Measurements from ENCODE around the gene NEDD4L. TPM values are rescaled to one million over a fixed set of nuclear protein-coding genes. Genes with fewer than 3 reads are reported as not detected.

The NEDD4L gene
- polyA plus RNA-seq, 1 of the 3 experiments (the other 2 are of a cell fraction): 13.2 TPM

- Histone ChIP-seq H3K4me1 (ENCODE audit: control insufficient read depth in 1 of 2, insufficient read depth in 2 of 2, low read depth in 1 of 2, low read length in 1 of 2) (0 out of 4 replicates have a peak, but pooled peaks cover 0 to 6% of the 10 kb centered on the region in 2 experiments), H3K4me3 (ENCODE audit: low read depth in 2 of 2, low read length in 1 of 2) (no peak overlapping the region), H3K4me2 (no peak overlapping the region), H3K27ac (ENCODE audit: low read depth in 2 of 2, low read length in 1 of 2) (no peak overlapping the region), H3K27me3 (ENCODE audit: insufficient read depth) (no peaks in the 10 kb centered on the region), H3F3A (replicated peaks; ENCODE audit: insufficient read depth) (no peaks in the 10 kb centered on the region), H3K9ac (no peak overlapping the region), H3K36me3 (replicated peaks in 1 of 2; ENCODE audit: control insufficient read depth in 1 of 2, insufficient read depth in 2 of 2, low read length in 1 of 2) (no peaks in the 10 kb centered on the region), H3K79me2 (ENCODE audit: insufficient read depth) (no peaks in the 10 kb centered on the region), H3K9me2 (no peaks in the 10 kb centered on the region), H3K9me3 (no peaks in the 10 kb centered on the region), H4K20me1 (ENCODE audit: insufficient read depth) (no peaks in the 10 kb centered on the region), H2AFZ (ENCODE audit: low read depth) (no peak overlapping the region)
- CTCF ChIA-PET: interaction anchor here (1.2 kb wide), 1 partner anchor 10 kb away, joined by 3 read pairs; no protein-coding TSS in a partner anchor
- POLR2A ChIA-PET: no interaction called here
- TF ChIP-seq EP300 (IDR thresholded peaks at IDR 0.05; ENCODE audit: borderline replicate concordance in 1 of 2, low read depth in 1 of 2, low read length in 1 of 2): no peak
- no peak for TF ChIP-seq MXI1 (IDR thresholded peaks at IDR 0.05; ENCODE audit: low read depth, low read length)
- no peak for TF ChIP-seq MAX (IDR thresholded peaks at IDR 0.05; ENCODE audit: low read depth)
- no peak for TF ChIP-seq GATA2 (CRISPR knock-in tag; IDR thresholded peaks at IDR 0.05)
- TF ChIP-seq FOSL2 (IDR thresholded peaks at IDR 0.05; ENCODE audit: borderline replicate concordance, low read depth): no peak
- TF ChIP-seq IRF3 (IDR thresholded peaks at IDR 0.05; ENCODE audit: low read depth, low read length): no peak
- TF ChIP-seq POLR2AphosphoS5 (IDR thresholded peaks at IDR 0.05; ENCODE audit: low read depth, low read length): no peak
- TF ChIP-seq FOXM1 (IDR thresholded peaks at IDR 0.05; ENCODE audit: low read depth): no peak
- no peak for TF ChIP-seq EZH2phosphoT487 (IDR thresholded peaks at IDR 0.05; ENCODE audit: borderline replicate concordance, low read depth)
- WGBS (ENCODE audit: low lambda C conversion rate): 97% methylated on average over 4 of the region's 4 CpGs
- no peak for DNase-seq
These were observed 255.1 kb downstream of the NEDD4L start for GRCh38 chr18:58299135-58299473.

GRCh38 chr18:58299936-58300335 lies 255.9 kb downstream of the NEDD4L start:
- no peak overlapping the region for H3K4me3 ChIP-seq (ENCODE audit: low read depth in 2 of 2, low read length in 1 of 2)
- ChIA-PET POLR2A (no interaction called here), CTCF (interaction anchor here (1.2 kb wide), 1 partner anchor 11 kb away, joined by 3 read pairs; no protein-coding TSS in a partner anchor)
- no peak overlapping the region for H3K9ac ChIP-seq
- no peaks in the 10 kb centered on the region for H3K79me2 ChIP-seq (ENCODE audit: insufficient read depth)
- H3K27me3 ChIP-seq (ENCODE audit: insufficient read depth): no peaks in the 10 kb centered on the region
- H3F3A ChIP-seq (replicated peaks; ENCODE audit: insufficient read depth): no peaks in the 10 kb centered on the region
- no peak overlapping the region for H3K27ac ChIP-seq (ENCODE audit: low read depth in 2 of 2, low read length in 1 of 2)
- no peaks in the 10 kb centered on the region for H3K36me3 ChIP-seq (replicated peaks in 1 of 2; ENCODE audit: control insufficient read depth in 1 of 2, insufficient read depth in 2 of 2, low read length in 1 of 2)
- no peaks in the 10 kb centered on the region for H3K9me2 ChIP-seq
- no peak overlapping the region for H3K4me2 ChIP-seq
- no peak for DNase-seq
- no peak for TF ChIP-seq ELF1 (IDR thresholded peaks at IDR 0.05)
- 50% methylated on average over 1 of the region's 1 CpG for WGBS (ENCODE audit: low lambda C conversion rate)
- H4K20me1 ChIP-seq (ENCODE audit: insufficient read depth): no peaks in the 10 kb centered on the region
- no peaks in the 10 kb centered on the region for H3K9me3 ChIP-seq
- H3K4me1 ChIP-seq (ENCODE audit: control insufficient read depth in 1 of 2, insufficient read depth in 2 of 2, low read depth in 1 of 2, low read length in 1 of 2): 0 out of 4 replicates have a peak, but pooled peaks cover 0 to 6% of the 10 kb centered on the region in 2 experiments
- H2AFZ ChIP-seq (ENCODE audit: low read depth): no peak overlapping the region

GRCh38 chr18:58300867-58301266 lies 256.8 kb downstream of the NEDD4L start:
- ChIA-PET POLR2A (no interaction called here), CTCF (interaction anchor here (1.0 kb wide), 1 partner anchor 120 kb away, joined by 3 read pairs; no protein-coding TSS in a partner anchor)
- H3K9me2 ChIP-seq: no peaks in the 10 kb centered on the region
- no peaks in the 10 kb centered on the region for H3K9me3 ChIP-seq
- no peaks in the 10 kb centered on the region for H4K20me1 ChIP-seq (ENCODE audit: insufficient read depth)
- no peak overlapping the region for H3K9ac ChIP-seq
- no peak for DNase-seq
- WGBS (ENCODE audit: low lambda C conversion rate): 93% methylated on average over 4 of the region's 4 CpGs
- H3K4me3 ChIP-seq (ENCODE audit: low read depth in 2 of 2, low read length in 1 of 2): no peak overlapping the region
- H3K4me1 ChIP-seq (ENCODE audit: control insufficient read depth in 1 of 2, insufficient read depth in 2 of 2, low read depth in 1 of 2, low read length in 1 of 2): 0 out of 4 replicates have a peak, but pooled peaks cover 0 to 6% of the 10 kb centered on the region in 2 experiments
- H3K27me3 ChIP-seq (ENCODE audit: insufficient read depth): no peaks in the 10 kb centered on the region
- H3K79me2 ChIP-seq (ENCODE audit: insufficient read depth): no peaks in the 10 kb centered on the region
- H3K27ac ChIP-seq (ENCODE audit: low read depth in 2 of 2, low read length in 1 of 2): no peak overlapping the region
- H2AFZ ChIP-seq (ENCODE audit: low read depth): no peak overlapping the region
- H3K4me2 ChIP-seq: no peak overlapping the region
- TF ChIP-seq TAF1 (IDR thresholded peaks at IDR 0.05; ENCODE audit: borderline replicate concordance, low read depth, low read length): no peak
- no peak for TF ChIP-seq GABPA (IDR thresholded peaks at IDR 0.05; ENCODE audit: low read depth)
- TF ChIP-seq PBX3 (IDR thresholded peaks at IDR 0.05): no peak
- TF ChIP-seq RAD21 (IDR thresholded peaks at IDR 0.05; ENCODE audit: low read length): no peak
- no peak for TF ChIP-seq JUND (IDR thresholded peaks at IDR 0.05)
- no peaks in the 10 kb centered on the region for H3K36me3 ChIP-seq (replicated peaks in 1 of 2; ENCODE audit: control insufficient read depth in 1 of 2, insufficient read depth in 2 of 2, low read length in 1 of 2)
- no peaks in the 10 kb centered on the region for H3F3A ChIP-seq (replicated peaks; ENCODE audit: insufficient read depth)

Data from SK-N-SH (cell line).